Measurements from ENCODE around the gene SOX12. TPM values are rescaled to one million over a fixed set of nuclear protein-coding genes. Genes with fewer than 3 reads are reported as not detected.
"Not testable (repeated sequence)": the region's sequence is repeated elsewhere in the genome, so short reads cannot be mapped to it uniquely, and the experiment has no call there.

SOX12 gene
- total RNA-seq, 1 donor from 2014 or later: 6.1 TPM

GRCh38 chr20:367486-367887 is 42.1 kb downstream of the SOX12 start:
- no peaks in the 10 kb centered on the region for H3K36me3 Mint-ChIP-seq (ENCODE audit: low read depth)
- DNase-seq: no peak
- no peak overlapping the region for H3K4me3 Mint-ChIP-seq
- intact Hi-C loops (cut with micrococcal nuclease): no loop called here
- ChIA-PET POLR2A (no interaction called here), CTCF (no interaction called here)
- peaks cover 5% of the 10 kb centered on the region for H3K27me3 Mint-ChIP-seq
- no peak for ATAC-seq (ENCODE audit: low read depth)
- no peak overlapping the region for H3K27ac Mint-ChIP-seq
- H3K9me3 Mint-ChIP-seq: no peaks in the 10 kb centered on the region
- H3K4me1 Mint-ChIP-seq: peaks cover 6% of the 10 kb centered on the region
- no peak for TF ChIP-seq CTCF (IDR thresholded peaks at IDR 0.05)

- no peak overlapping the region for H3K4me3 Mint-ChIP-seq
- H3K4me1 Mint-ChIP-seq: no peaks in the 10 kb centered on the region
- no peak for DNase-seq
- H3K27ac Mint-ChIP-seq: no peak overlapping the region
- CTCF ChIA-PET: no interaction called here
- ATAC-seq (ENCODE audit: low read depth): no peak
- no peaks in the 10 kb centered on the region for H3K9me3 Mint-ChIP-seq
- H3K27me3 Mint-ChIP-seq: peaks cover 5% of the 10 kb centered on the region
- TF ChIP-seq CTCF (IDR thresholded peaks at IDR 0.05): no peak
- POLR2A ChIA-PET: interaction anchor here (0.7 kb wide), 1 partner anchor 11 kb away, joined by 8 read pairs; no protein-coding TSS in a partner anchor
- intact Hi-C loops (cut with micrococcal nuclease): no loop called here
- no peaks in the 10 kb centered on the region for H3K36me3 Mint-ChIP-seq (ENCODE audit: low read depth)
Observed at GRCh38 chr20:368915-369314, 43.6 kb downstream of the SOX12 start.

GRCh38 chr20:370151-370600 is 44.8 kb downstream of the SOX12 start:
- POLR2A ChIA-PET: interaction anchor here (1.0 kb wide), 1 partner anchor 10 kb away, joined by 5 read pairs; the partner anchor contains the start of gene TRIB3
- H3K27ac Mint-ChIP-seq: no peak overlapping the region
- ATAC-seq (ENCODE audit: low read depth) (no peak), DNase-seq (no peak)
- H3K36me3 Mint-ChIP-seq (ENCODE audit: low read depth): no peaks in the 10 kb centered on the region
- CTCF ChIA-PET: no interaction called here
- no peaks in the 10 kb centered on the region for H3K4me1 Mint-ChIP-seq
- intact Hi-C loops (cut with micrococcal nuclease): no loop called here
- no peaks in the 10 kb centered on the region for H3K9me3 Mint-ChIP-seq
- peaks cover 5% of the 10 kb centered on the region for H3K27me3 Mint-ChIP-seq
- no peak for TF ChIP-seq CTCF (IDR thresholded peaks at IDR 0.05)
- H3K4me3 Mint-ChIP-seq: no peak overlapping the region

GRCh38 chr20:370977-371754 is 45.8 kb downstream of the SOX12 start:
- DNase-seq (no peak), ATAC-seq (ENCODE audit: low read depth) (no peak)
- no peaks in the 10 kb centered on the region for H3K4me1 Mint-ChIP-seq
- H3K36me3 Mint-ChIP-seq (ENCODE audit: low read depth): no peaks in the 10 kb centered on the region
- no peak for TF ChIP-seq CTCF (IDR thresholded peaks at IDR 0.05)
- POLR2A ChIA-PET: interaction anchor here (1.0 kb wide), 1 partner anchor 9 kb away, joined by 5 read pairs; the partner anchor contains the start of gene TRIB3
- CTCF ChIA-PET: interaction anchor here (0.6 kb wide), 1 partner anchor 114 kb away, joined by 3 read pairs; no protein-coding TSS in a partner anchor
- intact Hi-C loops (cut with micrococcal nuclease): no loop called here
- H3K27me3 Mint-ChIP-seq: peaks cover 5% of the 10 kb centered on the region
- H3K4me3 Mint-ChIP-seq: no peak overlapping the region
- H3K27ac Mint-ChIP-seq: no peak overlapping the region
- no peaks in the 10 kb centered on the region for H3K9me3 Mint-ChIP-seq

GRCh38 chr20:371755-372542 is 46.6 kb downstream of the SOX12 start:
- ATAC-seq (ENCODE audit: low read depth): no peak
- TF ChIP-seq CTCF (IDR thresholded peaks at IDR 0.05): no peak
- ChIA-PET CTCF (interaction anchor here (0.6 to 1.2 kb wide), 2 partner anchors 17 to 113 kb away, joined by 3 to 4 read pairs; no protein-coding TSS in a partner anchor), POLR2A (interaction anchor here (0.5 to 0.9 kb wide), 2 partner anchors 8 to 10 kb away, joined by 3 to 6 read pairs; partner anchors contain the start of gene TRIB3)
- no peaks in the 10 kb centered on the region for H3K9me3 Mint-ChIP-seq
- DNase-seq: no peak
- H3K36me3 Mint-ChIP-seq (ENCODE audit: low read depth): no peaks in the 10 kb centered on the region
- no peaks in the 10 kb centered on the region for H3K4me1 Mint-ChIP-seq
- peaks cover 5% of the 10 kb centered on the region for H3K27me3 Mint-ChIP-seq
- no peak overlapping the region for H3K27ac Mint-ChIP-seq
- H3K4me3 Mint-ChIP-seq: no peak overlapping the region
- intact Hi-C loops (cut with micrococcal nuclease): no loop called here

- H3K4me3 Mint-ChIP-seq: not testable (repeated sequence)
Observed at GRCh38 chr20:372543-373082, 47.3 kb downstream of the SOX12 start.

More at GRCh38 chr20:372543-373082, 47.3 kb downstream of the SOX12 start:
- H3K4me1 Mint-ChIP-seq; DNase-seq; intact Hi-C loops (cut with micrococcal nuclease); H3K27ac Mint-ChIP-seq; H3K9me3 Mint-ChIP-seq; ATAC-seq (ENCODE audit: low read depth); H3K27me3 Mint-ChIP-seq; H3K36me3 Mint-ChIP-seq (ENCODE audit: low read depth): not testable (repeated sequence)
- ChIA-PET CTCF (interaction anchor here (1.2 kb wide), 1 partner anchor 18 kb away, joined by 4 read pairs; no protein-coding TSS in a partner anchor), POLR2A (interaction anchor here (0.9 kb wide), 1 partner anchor 10 kb away, joined by 3 read pairs; no protein-coding TSS in a partner anchor)
